Stomach (tissue), 9 donors: Measurements from ENCODE around the gene MB. TPM values are rescaled to one million over a fixed set of nuclear protein-coding genes. Genes with fewer than 3 reads are reported as not detected.

Experiments
- DNase-seq, 2 donors: peaks; one replicate each; pipeline versions ENCODE4 v3.0.0 to v3.0.0-alpha.2; 2013 to 2019
- H3K27ac ChIP-seq, 5 donors: fragments of 200-600 bp in 4 of 5; sonication (generic) in 4 of 5; one replicate each; pipeline ENCODE4 v1.5.1; 2013 to 2019; ENCODE audit warnings: mild to moderate bottlenecking in 1 of 5, moderate library complexity in 1 of 5
- H3K27me3 ChIP-seq, 3 donors: fragments of 200-600 bp; sonication (generic); one replicate each; pipeline ENCODE4 v1.5.1; 2017 to 2019; ENCODE audit warnings: mixed run types in 1 of 3
- H3K36me3 ChIP-seq, 4 donors: fragments of 200-600 bp; sonication (generic); 1 replicate in 3 of 4; 2 replicates in 1 of 4; pipeline ENCODE4 v1.5.1; 2016 to 2019
- H3K4me1 ChIP-seq, 4 donors: fragments of 200-600 bp; sonication (generic); one replicate each; pipeline ENCODE4 v1.5.1; 2016 to 2019
- H3K4me3 ChIP-seq, 4 donors: fragments of 200-600 bp; sonication (generic) in 3 of 4; one replicate each; pipeline ENCODE4 v1.5.1; 2016 to 2019; ENCODE audit warnings: mild to moderate bottlenecking in 1 of 4
- H3K9me3 ChIP-seq, 4 donors: fragments of 200-600 bp; sonication (generic); one replicate each; pipeline ENCODE4 v1.5.1; 2016 to 2019
- EP300 ChIP-seq: sonication (generic); formaldehyde crosslinking; IDR thresholded peaks from one replicate; pipeline ENCODE4 v1.6.1; 2017; ENCODE audit warnings: antibody characterized with exemption
- POLR2A ChIP-seq, 4 donors: fragments of 450-650 bp; IDR thresholded peaks; one replicate each; pipeline ENCODE4 v1.6.1; 2016; ENCODE audit warnings: antibody characterized with exemption in 4 of 4, control low read depth in 2 of 4, mild to moderate bottlenecking in 1 of 4, moderate library complexity in 1 of 4
- POLR2AphosphoS5 ChIP-seq, 3 donors: sonication (generic); formaldehyde crosslinking; IDR thresholded peaks; one replicate each; pipeline ENCODE4 v1.6.1; 2016; ENCODE audit warnings: antibody characterized with exemption in 3 of 3
- WGBS, 5 donors: extraction: QIAGEN DNeasy Blood & Tissue Kit in 3 of 5; methylation state at CpG; one replicate each; pipeline versions ENCODE4 v1.1.5 to v1.1.7; 2013 to 2018; 5-methylcytosine and 5-hydroxymethylcytosine counted together
- intact Hi-C: fragments of 100-400 bp; cut with DNase I; formaldehyde crosslinking; loops from one replicate; pipeline ENCODE4 v1.15.1; 2023; ENCODE audit warnings: low total_unique reads
- polyA plus RNA-seq, 3 donors: library from polyadenylated mRNA; stranded (reverse); fragments of 200-250 nt; gene quantifications; one replicate each; pipeline ENCODE4 v1.2.3, GENCODE V29; 2013
- total RNA-seq, 5 donors: library from RNA; depleted of rRNA; stranded (reverse); fragments of >200 nt; gene quantifications; one replicate each; pipeline versions ENCODE4 v1.1.0 to v1.2.3, GENCODE V29; 2014 to 2016
- TF ChIP-seq, protein P1 (sequence below), 7 experiments: fragments of 450-650 bp in 4 of 7; fragments of 200-600 bp in 3 of 7; sonication (generic) in 3 of 7; IDR thresholded peaks; one replicate each; pipeline ENCODE4 v1.5.1; 2016 to 2019; ENCODE audit warnings: antibody characterized with exemption in 7 of 7, control low read depth in 2 of 7, mild to moderate bottlenecking in 1 of 7
- donor health status: healthy with polysubstance abuse.
- donor health status: Bipolar disorder and iron deficiency.
- donor health status: healthy.

Gene MB
- total and polyA plus RNA-seq, 8 donors, result 0.87 to 29.5 (median 2.2) TPM; not detected in 3

DNA sequence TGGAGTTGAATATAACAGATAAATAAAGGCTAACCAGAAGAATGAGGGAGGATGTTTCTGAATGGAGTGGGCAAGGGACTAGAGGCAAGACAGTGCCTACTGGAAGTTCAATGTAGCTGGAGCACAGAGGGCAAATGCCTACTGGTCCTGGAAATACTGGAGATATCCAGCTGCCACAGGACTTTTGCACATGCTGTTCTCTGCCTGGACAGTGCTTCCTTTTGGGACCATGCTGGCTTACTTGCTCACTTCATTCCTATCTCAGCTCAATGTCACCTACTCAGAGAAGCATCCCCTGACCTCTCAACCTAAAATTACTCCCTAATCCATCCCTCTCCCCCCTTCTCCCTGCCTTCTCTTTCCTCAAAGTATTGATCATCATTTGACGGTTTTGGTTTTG lies 56.3 kb downstream of the MB start:
- no peaks in the 10 kb centered on the region for H3K9me3 ChIP-seq
- H3K36me3 ChIP-seq, result no peaks in the 10 kb centered on the region
- no peak overlapping the region for H3K27ac ChIP-seq
- intact Hi-C loops, result no loop called here
- H3K27me3 ChIP-seq, result peaks cover 0 to 5% (median 0%) of the 10 kb centered on the region in 3 donors
- H3K4me1 ChIP-seq, result peaks cover 0 to 13% (median 4%) of the 10 kb centered on the region in 4 donors
- DNase-seq, result no peak
- H3K4me3 ChIP-seq, result no peak overlapping the region
- TF ChIP-seq EP300, result no peak
- TF ChIP-seq, protein P1, sequence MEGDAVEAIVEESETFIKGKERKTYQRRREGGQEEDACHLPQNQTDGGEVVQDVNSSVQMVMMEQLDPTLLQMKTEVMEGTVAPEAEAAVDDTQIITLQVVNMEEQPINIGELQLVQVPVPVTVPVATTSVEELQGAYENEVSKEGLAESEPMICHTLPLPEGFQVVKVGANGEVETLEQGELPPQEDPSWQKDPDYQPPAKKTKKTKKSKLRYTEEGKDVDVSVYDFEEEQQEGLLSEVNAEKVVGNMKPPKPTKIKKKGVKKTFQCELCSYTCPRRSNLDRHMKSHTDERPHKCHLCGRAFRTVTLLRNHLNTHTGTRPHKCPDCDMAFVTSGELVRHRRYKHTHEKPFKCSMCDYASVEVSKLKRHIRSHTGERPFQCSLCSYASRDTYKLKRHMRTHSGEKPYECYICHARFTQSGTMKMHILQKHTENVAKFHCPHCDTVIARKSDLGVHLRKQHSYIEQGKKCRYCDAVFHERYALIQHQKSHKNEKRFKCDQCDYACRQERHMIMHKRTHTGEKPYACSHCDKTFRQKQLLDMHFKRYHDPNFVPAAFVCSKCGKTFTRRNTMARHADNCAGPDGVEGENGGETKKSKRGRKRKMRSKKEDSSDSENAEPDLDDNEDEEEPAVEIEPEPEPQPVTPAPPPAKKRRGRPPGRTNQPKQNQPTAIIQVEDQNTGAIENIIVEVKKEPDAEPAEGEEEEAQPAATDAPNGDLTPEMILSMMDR (IDR thresholded peaks at IDR 0.05), result no peak
- TF ChIP-seq POLR2AphosphoS5 (IDR thresholded peaks at IDR 0.05), result no peak
- no peak for TF ChIP-seq POLR2A (IDR thresholded peaks at IDR 0.05)
- WGBS, 5 donors, result 87 to 94% (median 89%) methylated on average over 1 of the region's 1 CpG

DNA sequence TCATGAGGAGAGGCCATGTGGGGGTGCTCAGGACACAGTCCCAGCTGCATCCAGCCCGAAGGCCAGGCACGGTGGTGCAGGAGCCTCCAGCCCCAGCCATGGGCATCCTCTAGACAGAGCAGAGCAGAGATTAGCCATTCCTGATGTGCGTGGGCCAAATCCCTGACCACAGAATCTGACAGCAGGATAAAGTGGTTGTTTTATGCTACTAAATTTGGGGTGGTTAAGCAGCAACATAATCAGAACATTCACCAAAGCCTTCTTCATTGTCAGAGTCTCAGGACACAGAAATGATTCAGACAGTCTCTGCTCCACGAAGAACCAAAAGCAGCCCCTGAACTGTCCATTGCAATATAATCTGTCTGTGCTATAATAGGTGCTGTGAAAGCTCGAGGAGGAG lies 56.8 kb downstream of the MB start:
- intact Hi-C loops, result no loop called here
- no peaks in the 10 kb centered on the region for H3K9me3 ChIP-seq
- H3K36me3 ChIP-seq, result no peaks in the 10 kb centered on the region
- no peak overlapping the region for H3K27ac ChIP-seq
- no peak overlapping the region for H3K4me3 ChIP-seq
- peaks cover 0 to 5% (median 0%) of the 10 kb centered on the region in 3 donors for H3K27me3 ChIP-seq
- TF ChIP-seq POLR2A (IDR thresholded peaks at IDR 0.05) (no peak), EP300 (no peak), POLR2AphosphoS5 (IDR thresholded peaks at IDR 0.05) (no peak)
- TF ChIP-seq, protein P1 (IDR thresholded peaks at IDR 0.05), result no peak
- H3K4me1 ChIP-seq, result peaks cover 0 to 8% (median 2%) of the 10 kb centered on the region in 4 donors
- WGBS, 5 donors, result 50 to 71% (median 63%) methylated on average over 5 of the region's 5 CpGs
- no peak for DNase-seq

DNA sequence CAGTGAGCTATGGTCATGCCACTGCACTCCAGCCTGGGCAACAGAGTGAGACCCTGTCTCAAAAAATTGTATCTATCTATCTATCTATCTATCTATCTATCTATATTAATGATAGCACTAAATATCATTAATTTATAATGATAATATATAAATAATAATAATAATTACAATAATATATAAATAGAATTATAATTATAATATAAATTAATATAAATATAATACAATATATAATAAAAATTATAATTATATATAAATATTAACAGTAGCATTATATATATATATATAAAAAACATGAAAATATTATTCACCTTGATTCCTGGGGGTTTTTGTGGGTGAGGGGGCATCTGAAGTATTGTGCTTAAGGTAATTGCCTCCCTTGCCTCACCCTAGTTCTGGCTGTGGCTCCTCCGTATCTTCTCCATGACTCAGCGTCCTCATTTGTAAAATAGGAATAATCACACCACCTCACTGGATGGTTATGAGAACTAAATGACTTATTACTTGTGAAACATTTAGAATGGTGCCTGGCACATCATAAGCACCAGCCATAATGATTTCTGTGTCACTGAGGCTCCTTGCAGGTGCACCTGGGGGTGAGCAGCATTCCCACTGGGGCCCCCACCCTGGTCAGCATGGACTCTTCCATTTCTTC lies 57.6 kb downstream of the MB start:
- DNase-seq, result no peak
- no peak overlapping the region for H3K4me3 ChIP-seq
- no peaks in the 10 kb centered on the region for H3K4me1 ChIP-seq
- H3K36me3 ChIP-seq, result no peaks in the 10 kb centered on the region
- WGBS, 5 donors, result 75 to 87% (median 82%) methylated on average over 2 of the region's 2 CpGs
- H3K9me3 ChIP-seq, result no peaks in the 10 kb centered on the region
- intact Hi-C loops, result no loop called here
- peaks cover 0 to 5% (median 0%) of the 10 kb centered on the region in 3 donors for H3K27me3 ChIP-seq
- H3K27ac ChIP-seq, result no peak overlapping the region
- no peak for TF ChIP-seq POLR2AphosphoS5 (IDR thresholded peaks at IDR 0.05)
- TF ChIP-seq POLR2A (IDR thresholded peaks at IDR 0.05), result no peak
- TF ChIP-seq EP300, result no peak
- TF ChIP-seq, protein P1 (IDR thresholded peaks at IDR 0.05), result no peak

DNA sequence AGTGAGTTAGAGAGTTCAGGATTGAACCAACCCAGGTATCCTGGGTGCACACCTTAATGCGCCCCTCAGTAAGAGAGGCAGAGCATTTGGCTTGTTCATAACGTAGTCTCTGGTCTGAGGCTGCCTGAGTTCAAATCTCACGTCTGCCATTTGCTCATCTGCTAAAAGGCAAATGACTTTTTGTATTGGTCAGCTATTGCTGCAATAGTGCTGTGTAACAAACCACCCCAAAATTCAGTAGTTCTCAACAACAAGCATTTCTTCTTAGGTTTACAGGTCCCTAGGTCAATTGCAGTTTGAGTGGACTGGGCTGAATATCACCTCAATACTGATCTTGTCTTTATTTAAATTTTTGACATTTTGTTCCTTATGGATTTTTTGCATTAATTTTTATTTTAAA lies 58.4 kb downstream of the MB start:
- Histone ChIP-seq H3K4me1 (no peaks in the 10 kb centered on the region), H3K27ac (no peak overlapping the region), H3K27me3 (peaks cover 0 to 10% (median 0%) of the 10 kb centered on the region in 3 donors), H3K36me3 (no peaks in the 10 kb centered on the region), H3K9me3 (no peaks in the 10 kb centered on the region), H3K4me3 (no peak overlapping the region)
- intact Hi-C loops, result no loop called here
- no peak for DNase-seq
- WGBS, 5 donors, result 68 to 94% (median 88%) methylated on average over 3 of the region's 3 CpGs
- TF ChIP-seq POLR2AphosphoS5 (IDR thresholded peaks at IDR 0.05), result no peak
- no peak for TF ChIP-seq EP300
- TF ChIP-seq, protein P1 (IDR thresholded peaks at IDR 0.05), result no peak
- TF ChIP-seq POLR2A (IDR thresholded peaks at IDR 0.05), result no peak
